Measurements from ENCODE around the gene IRF4. TPM values are rescaled to one million over a fixed set of nuclear protein-coding genes. Genes with fewer than 3 reads are reported as not detected.

IRF4 gene
- total RNA-seq, 4 donors from 2014 or later: 0.26 to 0.56 (median 0.31) TPM; not detected in 1

DNA sequence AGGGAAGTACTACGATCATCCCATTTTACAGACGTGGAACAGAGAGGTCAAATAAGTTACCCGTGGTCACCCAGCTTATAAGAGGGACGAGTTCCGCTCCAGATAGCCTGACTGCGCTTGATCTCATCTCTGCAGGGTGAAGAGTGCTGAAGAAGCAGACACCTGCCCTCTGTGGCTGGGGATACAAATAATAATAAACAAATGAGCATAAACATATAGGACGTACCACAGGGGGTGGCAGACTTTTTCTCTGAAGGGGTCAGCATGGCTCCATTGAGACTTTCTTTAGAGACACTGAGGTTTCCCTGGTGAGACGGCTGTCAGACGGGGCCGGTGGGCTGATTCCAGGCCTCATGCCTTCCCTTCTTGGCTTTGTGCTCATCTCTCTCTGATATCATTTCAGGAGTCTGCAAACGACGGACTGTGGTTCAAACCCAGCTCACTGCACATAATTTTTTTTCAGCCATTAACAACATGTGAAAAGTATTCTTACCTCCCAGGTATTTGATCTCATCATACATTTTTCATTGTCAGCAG is 47.1 kb downstream of the IRF4 start:
- ATAC-seq: no peak
- H3K36me3 ChIP-seq: no peaks in the 10 kb centered on the region

DNA sequence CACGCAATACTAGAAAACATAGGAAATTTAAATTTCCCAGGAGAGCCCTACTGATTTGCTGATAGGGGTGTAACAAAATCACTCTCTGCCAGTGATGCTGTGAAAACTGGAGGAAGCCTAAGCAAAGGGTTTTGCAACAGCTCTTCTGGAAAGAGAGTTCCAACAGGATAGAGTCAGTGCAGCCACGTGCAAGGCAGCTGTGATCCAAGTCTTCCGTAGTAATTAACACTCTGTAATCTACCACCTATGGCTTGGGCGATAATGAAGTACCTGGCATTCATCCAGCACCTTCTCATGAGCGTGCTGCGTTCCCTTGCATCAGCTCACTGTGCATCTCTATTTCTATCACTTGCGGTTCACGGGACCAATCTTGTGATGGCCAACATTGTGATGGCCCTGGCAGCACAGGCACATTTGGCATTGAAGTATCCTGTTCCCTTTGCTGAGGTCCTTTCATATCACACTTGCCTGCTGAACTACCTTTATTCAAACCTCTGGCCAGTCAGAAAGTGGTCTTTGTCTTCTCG is 48.2 kb downstream of the IRF4 start:
- DNase-seq: no peak
- H3K4me3 ChIP-seq: no peak overlapping the region
- in situ Hi-C loops (cut with MboI; ENCODE audit: low sequenced_read_pairs in 4 of 4): no loop called here
- H3K36me3 ChIP-seq: no peaks in the 10 kb centered on the region
- ATAC-seq: no peak
- no peaks in the 10 kb centered on the region for H3K4me1 ChIP-seq
- intact Hi-C loops (cut with DNase I; ENCODE audit: low total_unique reads): no loop called here
- no peaks in the 10 kb centered on the region for H3K9me3 ChIP-seq
- TF ChIP-seq, protein P1, sequence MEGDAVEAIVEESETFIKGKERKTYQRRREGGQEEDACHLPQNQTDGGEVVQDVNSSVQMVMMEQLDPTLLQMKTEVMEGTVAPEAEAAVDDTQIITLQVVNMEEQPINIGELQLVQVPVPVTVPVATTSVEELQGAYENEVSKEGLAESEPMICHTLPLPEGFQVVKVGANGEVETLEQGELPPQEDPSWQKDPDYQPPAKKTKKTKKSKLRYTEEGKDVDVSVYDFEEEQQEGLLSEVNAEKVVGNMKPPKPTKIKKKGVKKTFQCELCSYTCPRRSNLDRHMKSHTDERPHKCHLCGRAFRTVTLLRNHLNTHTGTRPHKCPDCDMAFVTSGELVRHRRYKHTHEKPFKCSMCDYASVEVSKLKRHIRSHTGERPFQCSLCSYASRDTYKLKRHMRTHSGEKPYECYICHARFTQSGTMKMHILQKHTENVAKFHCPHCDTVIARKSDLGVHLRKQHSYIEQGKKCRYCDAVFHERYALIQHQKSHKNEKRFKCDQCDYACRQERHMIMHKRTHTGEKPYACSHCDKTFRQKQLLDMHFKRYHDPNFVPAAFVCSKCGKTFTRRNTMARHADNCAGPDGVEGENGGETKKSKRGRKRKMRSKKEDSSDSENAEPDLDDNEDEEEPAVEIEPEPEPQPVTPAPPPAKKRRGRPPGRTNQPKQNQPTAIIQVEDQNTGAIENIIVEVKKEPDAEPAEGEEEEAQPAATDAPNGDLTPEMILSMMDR (IDR thresholded peaks at IDR 0.05 in 4 of 5, conservative IDR thresholded peaks at IDR 0.05 in 1 of 5): no peak
- no peak for TF ChIP-seq POLR2A (IDR thresholded peaks at IDR 0.05)
- H3K27ac ChIP-seq: no peak overlapping the region
- peaks cover 0 to 7% (median 6%) of the 10 kb centered on the region in 3 donors for H3K27me3 ChIP-seq

More for the DNA sequence above, 47.1 kb downstream of the IRF4 start:
- intact Hi-C loops (cut with DNase I; ENCODE audit: low total_unique reads): no loop called here
- TF ChIP-seq, protein P1 (IDR thresholded peaks at IDR 0.05 in 4 of 5, conservative IDR thresholded peaks at IDR 0.05 in 1 of 5): no peak
- TF ChIP-seq POLR2A (IDR thresholded peaks at IDR 0.05): no peak
- in situ Hi-C loops (cut with MboI; ENCODE audit: low sequenced_read_pairs in 4 of 4): no loop called here
- DNase-seq: no peak
- H3K27ac ChIP-seq: no peak overlapping the region
- H3K27me3 ChIP-seq: peaks cover 0 to 5% (median 1%) of the 10 kb centered on the region in 3 donors
- H3K9me3 ChIP-seq: no peaks in the 10 kb centered on the region
- no peaks in the 10 kb centered on the region for H3K4me1 ChIP-seq
- no peak overlapping the region for H3K4me3 ChIP-seq

DNA sequence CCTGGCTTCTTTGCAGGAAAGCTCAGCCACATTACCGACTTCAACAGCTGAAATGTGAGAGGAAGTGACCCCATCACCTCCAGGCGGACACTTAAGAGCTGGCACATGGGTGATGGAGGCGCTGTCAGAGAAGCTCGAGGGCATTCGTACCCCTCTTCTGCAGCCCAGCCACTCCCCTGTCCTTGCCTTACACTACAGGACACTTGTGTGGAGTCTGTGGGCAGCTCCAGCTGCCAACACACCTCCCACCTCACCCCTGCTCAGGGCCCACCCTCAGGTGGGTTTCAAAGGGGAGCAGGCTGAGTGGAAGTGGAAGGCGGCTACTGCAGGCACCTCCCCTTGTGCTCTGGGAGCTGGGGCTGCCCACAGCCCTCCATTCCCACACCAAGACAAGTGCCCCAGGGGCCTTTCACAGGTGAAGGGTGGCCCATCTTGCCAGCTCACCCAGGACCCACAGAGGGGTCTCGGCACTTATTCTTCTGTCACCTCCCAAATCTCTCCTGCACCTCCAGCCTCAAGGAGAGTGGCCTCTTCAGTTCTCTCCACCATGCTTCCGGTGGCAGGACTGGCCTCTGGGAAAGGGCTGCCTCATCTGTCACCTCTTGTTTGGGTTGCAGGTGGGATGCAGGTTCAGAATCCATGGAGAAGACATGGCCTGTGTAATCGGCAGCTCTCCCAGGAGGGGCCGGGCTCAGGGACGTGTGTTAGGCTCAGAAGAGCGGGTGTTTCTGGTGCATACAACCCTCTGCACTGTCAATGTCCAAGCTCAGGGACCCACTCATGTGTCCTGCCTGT is 49.8 kb downstream of the IRF4 start:
- no peak overlapping the region for H3K27ac ChIP-seq
- intact Hi-C loops (cut with DNase I; ENCODE audit: low total_unique reads) (no loop called here), in situ Hi-C loops (cut with MboI; ENCODE audit: low sequenced_read_pairs in 4 of 4) (no loop called here)
- H3K36me3 ChIP-seq: no peaks in the 10 kb centered on the region
- DNase-seq: no peak
- H3K4me1 ChIP-seq: no peaks in the 10 kb centered on the region
- H3K27me3 ChIP-seq: peaks cover 0 to 7% (median 6%) of the 10 kb centered on the region in 3 donors
- ATAC-seq: no peak
- TF ChIP-seq, protein P1 (IDR thresholded peaks at IDR 0.05 in 4 of 5, conservative IDR thresholded peaks at IDR 0.05 in 1 of 5): no peak
- no peak for TF ChIP-seq POLR2A (IDR thresholded peaks at IDR 0.05)
- no peak overlapping the region for H3K4me3 ChIP-seq
- H3K9me3 ChIP-seq: no peaks in the 10 kb centered on the region

DNA sequence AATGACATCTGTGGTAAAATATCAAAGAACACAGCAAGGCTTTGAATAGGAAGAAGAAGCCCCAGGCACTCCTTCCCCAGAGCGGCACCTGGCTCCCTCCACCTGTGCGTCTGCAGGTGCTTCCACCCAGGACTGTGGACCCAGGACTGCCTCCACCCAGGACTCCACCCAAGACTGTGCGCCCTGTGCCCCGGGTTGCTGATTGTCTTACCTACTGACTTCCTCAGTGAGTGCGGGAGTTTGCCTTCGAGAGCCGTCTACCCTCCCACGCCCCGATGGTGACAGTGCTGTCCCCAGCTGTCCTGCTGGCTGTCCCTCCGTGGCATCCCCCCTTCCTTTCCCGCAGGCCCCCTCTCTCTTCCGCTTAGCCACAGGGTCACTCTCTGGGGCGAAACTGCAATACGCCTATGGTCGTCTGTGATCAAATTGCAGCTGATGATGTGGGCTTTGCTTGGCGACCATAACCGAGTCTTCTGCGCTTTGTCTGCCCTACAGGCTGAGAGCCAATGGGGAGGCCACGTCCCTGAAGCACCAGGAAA is 52.1 kb downstream of the IRF4 start:
- Histone ChIP-seq H3K9me3 (no peaks in the 10 kb centered on the region), H3K27me3 (peaks cover 0 to 7% (median 6%) of the 10 kb centered on the region in 3 donors), H3K36me3 (no peaks in the 10 kb centered on the region), H3K4me3 (no peak overlapping the region), H3K4me1 (no peaks in the 10 kb centered on the region), H3K27ac (no peak overlapping the region)
- in situ Hi-C loops (cut with MboI; ENCODE audit: low sequenced_read_pairs in 4 of 4) (no loop called here), intact Hi-C loops (cut with DNase I; ENCODE audit: low total_unique reads) (no loop called here)
- DNase-seq (no peak), ATAC-seq (no peak)
- no peak for TF ChIP-seq POLR2A (IDR thresholded peaks at IDR 0.05)
- TF ChIP-seq, protein P1 (IDR thresholded peaks at IDR 0.05 in 4 of 5, conservative IDR thresholded peaks at IDR 0.05 in 1 of 5): no peak

All from gastrocnemius medialis (tissue), 4 donors.